GM12878 (cell line): Measurements from ENCODE around the gene PAQR9. TPM values are rescaled to one million over a fixed set of nuclear protein-coding genes. Genes with fewer than 3 reads are reported as not detected.

Experiments
- ATAC-seq: fragments of 200-7000 bp; cut with Tn5 transposase; 3 replicates; pipeline ENCODE4 v1.9.1; 2020; ENCODE audit warnings: mild to moderate bottlenecking, moderate library complexity
- BruUV-seq: library from RNA; stranded (reverse); fragments of 400-500 nt; replicated peaks from 2 replicates; lab custom pipeline; 2021; lab: Mats Ljungman, UMichigan
- CTCF ChIA-PET: fragments of 300-600 bp; sonication (Branson Sonifier 250); formaldehyde crosslinking; extraction: SDS; loops from one replicate; lab custom pipeline; 2021; ENCODE audit warnings: inconsistent platforms; lab: Yijun Ruan, JAX
- POLR2A ChIA-PET: fragments of 350-600 bp; formaldehyde crosslinking; extraction: SDS; loops from one replicate; lab custom pipeline; 2021; ENCODE audit warnings: inconsistent platforms; lab: Charles Lee
- RAD21 ChIA-PET: fragments of 300-600 bp; sonication (Branson Sonifier 250); formaldehyde crosslinking; loops from one replicate; lab custom pipeline; 2023; ENCODE audit warnings: antibody characterized with exemption; ENCODE audit not compliant: unreplicated experiment; lab: Charles Lee
- SMC1A ChIA-PET: fragments of 300-600 bp; sonication (Branson Sonifier 250); formaldehyde crosslinking; loops from one replicate; lab custom pipeline; 2023; ENCODE audit not compliant: unreplicated experiment, uncharacterized antibody; lab: Charles Lee
- DNase-seq: peaks from one replicate; pipeline ENCODE4 v3.0.0-alpha.2; 2011; ENCODE audit warnings: low read depth, low spot score
- FAIRE-seq: peaks from 3 replicates; lab custom pipeline; 2011; peaks lifted over from hg19 to GRCh38; lab: Jason Lieb, UNC
- H2AFZ ChIP-seq: 2 replicates; pipeline ENCODE4 v1.6.0; 2011; ENCODE audit warnings: low read depth, low read length, control low read depth; ENCODE audit not compliant: control insufficient read depth
- H3K27ac ChIP-seq: 2 replicates; pipeline ENCODE4 v1.5.1; 2011; ENCODE audit warnings: control low read depth; ENCODE audit not compliant: control insufficient read depth, insufficient read depth
- H3K27me3 ChIP-seq, 2 experiments: replicated peaks in 1 of 2; 2 replicates each; pipeline versions ENCODE4 v1.6.0 to v1.6.1; 2011; ENCODE audit warnings: low read length in 1 of 2; ENCODE audit not compliant: control insufficient read depth in 2 of 2, insufficient read depth in 2 of 2
- H3K36me3 ChIP-seq, 2 experiments: 2 replicates each; pipeline ENCODE4 v1.5.1; 2011; ENCODE audit warnings: low read length in 1 of 2; ENCODE audit not compliant: control insufficient read depth in 2 of 2, insufficient read depth in 2 of 2
- H3K4me1 ChIP-seq: 2 replicates; pipeline ENCODE4 v1.6.1; 2011; ENCODE audit warnings: mild to moderate bottlenecking, low read length, moderate library complexity, mixed read lengths; ENCODE audit not compliant: control insufficient read depth, insufficient read depth
- H3K4me2 ChIP-seq: 2 replicates; pipeline ENCODE4 v1.6.0; 2011; ENCODE audit warnings: control low read depth; ENCODE audit not compliant: control insufficient read depth, insufficient read depth
- H3K4me3 ChIP-seq: fragments of 200-600 bp; sonication (generic); 2 replicates; pipeline ENCODE4 v1.5.1; 2016
- H3K79me2 ChIP-seq: 2 replicates; pipeline ENCODE4 v1.6.0; 2011; ENCODE audit warnings: low read length; ENCODE audit not compliant: control insufficient read depth, insufficient read depth
- H3K9ac ChIP-seq: 2 replicates; pipeline ENCODE4 v1.8.0; 2011; ENCODE audit warnings: low read length, control low read depth, mixed read lengths; ENCODE audit not compliant: control insufficient read depth, insufficient read depth
- H3K9me3 ChIP-seq: replicated peaks from 3 replicates; pipeline ENCODE4 v1.5.1; 2011; ENCODE audit warnings: mild to moderate bottlenecking, low read length; ENCODE audit not compliant: control insufficient read depth, insufficient read depth
- H4K20me1 ChIP-seq: 2 replicates; pipeline ENCODE4 v1.6.0; 2011; ENCODE audit not compliant: control insufficient read depth, insufficient read depth
- BHLHE40 ChIP-seq, 2 experiments: fragments of 450-650 bp in 1 of 2; IDR thresholded peaks; 2 replicates each; pipeline ENCODE4 v1.6.1; 2011 to 2017; ENCODE audit warnings: low read depth in 2 of 2, borderline replicate concordance in 1 of 2, improper control_type of control experiment in 1 of 2, low read length in 1 of 2, mild to moderate bottlenecking in 1 of 2
- CREB1 ChIP-seq: IDR thresholded peaks from 2 replicates; pipeline ENCODE4 v1.6.1; 2012; ENCODE audit warnings: low read depth, mild to moderate bottlenecking, inconsistent platforms
- EZH2 ChIP-seq: IDR thresholded peaks from 2 replicates; pipeline ENCODE4 v1.6.1; 2012; ENCODE audit warnings: low read depth, mild to moderate bottlenecking, control low read depth, inconsistent platforms, low read length, borderline replicate concordance; ENCODE audit not compliant: control insufficient read depth
- KDM1A ChIP-seq: fragments of 200-600 bp; sonication (generic); IDR thresholded peaks from 2 replicates; pipeline ENCODE4 v1.6.1; 2016; ENCODE audit warnings: borderline replicate concordance
- MEF2B ChIP-seq: fragments of 450-650 bp; IDR thresholded peaks from 2 replicates; pipeline ENCODE4 v1.6.1; 2018; ENCODE audit warnings: mild to moderate bottlenecking, moderate library complexity; ENCODE audit not compliant: partially characterized antibody, poor library complexity, severe bottlenecking
- RAD51 ChIP-seq: fragments of 450-650 bp; IDR thresholded peaks from 2 replicates; pipeline ENCODE4 v1.6.1; 2016; ENCODE audit warnings: moderate library complexity, mild to moderate bottlenecking, inconsistent platforms
- SMAD1 ChIP-seq: fragments of 450-650 bp; IDR thresholded peaks from 2 replicates; pipeline ENCODE4 v1.6.1; 2018; ENCODE audit warnings: mild to moderate bottlenecking, low read depth; ENCODE audit not compliant: partially characterized antibody
- ZBTB11 ChIP-seq: fragments of 450-650 bp; formaldehyde crosslinking; IDR thresholded peaks from 2 replicates; pipeline ENCODE4 v1.5.0; 2022; ENCODE audit warnings: mild to moderate bottlenecking, missing genetic modification characterization
- WGBS: methylation state at CpG from one replicate; pipeline ENCODE4 v1.1.6; 2016; ENCODE audit warnings: low lambda C conversion rate; ENCODE audit not compliant: insufficient replicate concordance, insufficient coverage; ENCODE audit errors: missing lambda C conversion rate; 5-methylcytosine and 5-hydroxymethylcytosine counted together
- in situ Hi-C: fragments of 300-500 bp; cut with MboI; formaldehyde crosslinking; loops from 9 replicates; pipeline ENCODE4 v1.14.3; 2018; ENCODE audit warnings: mixed read lengths
- intact Hi-C: fragments of 100-400 bp; cut with micrococcal nuclease; formaldehyde crosslinking; loops from one replicate; pipeline ENCODE4 v1.14.2; 2022; ENCODE audit not compliant: unreplicated experiment
- polyA plus RNA-seq, 11 experiments: library from polyadenylated mRNA; depleted of rRNA in 4 of 11; unstranded in 6 of 11; stranded (reverse) in 5 of 11; fragments of >200 nt; fragmentation: Nextera tagmentation in 4 of 11; fragmentation: Illumina TruSeq in 1 of 11; extraction: Ambion mirVana in 4 of 11; extraction: Trizol in 1 of 11; gene quantifications; 1 replicate in 1 of 11; 2 replicates in 10 of 11; pipeline versions ENCODE4 v1.2.1 to v1.2.3, GENCODE V29; 2011 to 2016; ENCODE audit warnings: inconsistent platforms in 2 of 11, missing spikeins in 2 of 11, low read depth in 1 of 11
- total RNA-seq, 4 experiments: library from RNA; depleted of rRNA in 3 of 4; stranded (reverse); fragments of >200 nt in 3 of 4; fragmentation: Illumina TruSeq in 1 of 4; extraction: Trizol in 1 of 4; gene quantifications; 2 replicates each; pipeline versions ENCODE4 v1.2.1 to v1.2.3, GENCODE V29; 2013 to 2021
- TF ChIP-seq, protein P1 (sequence below): fragments of 450-650 bp; IDR thresholded peaks from 2 replicates; pipeline ENCODE4 v1.6.1; 2017; ENCODE audit warnings: mild to moderate bottlenecking, low read depth, inconsistent platforms; ENCODE audit not compliant: poor library complexity, severe bottlenecking
- TF ChIP-seq, protein P2 (sequence below): fragments of 450-650 bp; IDR thresholded peaks from 2 replicates; pipeline ENCODE4 v1.6.1; 2018; ENCODE audit warnings: mild to moderate bottlenecking, low read depth, moderate library complexity; ENCODE audit not compliant: partially characterized antibody

Gene PAQR9
- total and polyA plus RNA-seq, 10 of the 15 experiments (the other 5 are each of a cell fraction or from before 2014, with no cell fraction given), result not detected

- TF ChIP-seq ZBTB11 (no peak), MEF2B (no peak)
- TF ChIP-seq, protein P1, sequence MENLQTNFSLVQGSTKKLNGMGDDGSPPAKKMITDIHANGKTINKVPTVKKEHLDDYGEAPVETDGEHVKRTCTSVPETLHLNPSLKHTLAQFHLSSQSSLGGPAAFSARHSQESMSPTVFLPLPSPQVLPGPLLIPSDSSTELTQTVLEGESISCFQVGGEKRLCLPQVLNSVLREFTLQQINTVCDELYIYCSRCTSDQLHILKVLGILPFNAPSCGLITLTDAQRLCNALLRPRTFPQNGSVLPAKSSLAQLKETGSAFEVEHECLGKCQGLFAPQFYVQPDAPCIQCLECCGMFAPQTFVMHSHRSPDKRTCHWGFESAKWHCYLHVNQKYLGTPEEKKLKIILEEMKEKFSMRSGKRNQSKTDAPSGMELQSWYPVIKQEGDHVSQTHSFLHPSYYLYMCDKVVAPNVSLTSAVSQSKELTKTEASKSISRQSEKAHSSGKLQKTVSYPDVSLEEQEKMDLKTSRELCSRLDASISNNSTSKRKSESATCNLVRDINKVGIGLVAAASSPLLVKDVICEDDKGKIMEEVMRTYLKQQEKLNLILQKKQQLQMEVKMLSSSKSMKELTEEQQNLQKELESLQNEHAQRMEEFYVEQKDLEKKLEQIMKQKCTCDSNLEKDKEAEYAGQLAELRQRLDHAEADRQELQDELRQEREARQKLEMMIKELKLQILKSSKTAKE, result no peak
Measured at GRCh38 chr3:142934887-142935269, 28.6 kb downstream of the PAQR9 start (continued).

DNA sequence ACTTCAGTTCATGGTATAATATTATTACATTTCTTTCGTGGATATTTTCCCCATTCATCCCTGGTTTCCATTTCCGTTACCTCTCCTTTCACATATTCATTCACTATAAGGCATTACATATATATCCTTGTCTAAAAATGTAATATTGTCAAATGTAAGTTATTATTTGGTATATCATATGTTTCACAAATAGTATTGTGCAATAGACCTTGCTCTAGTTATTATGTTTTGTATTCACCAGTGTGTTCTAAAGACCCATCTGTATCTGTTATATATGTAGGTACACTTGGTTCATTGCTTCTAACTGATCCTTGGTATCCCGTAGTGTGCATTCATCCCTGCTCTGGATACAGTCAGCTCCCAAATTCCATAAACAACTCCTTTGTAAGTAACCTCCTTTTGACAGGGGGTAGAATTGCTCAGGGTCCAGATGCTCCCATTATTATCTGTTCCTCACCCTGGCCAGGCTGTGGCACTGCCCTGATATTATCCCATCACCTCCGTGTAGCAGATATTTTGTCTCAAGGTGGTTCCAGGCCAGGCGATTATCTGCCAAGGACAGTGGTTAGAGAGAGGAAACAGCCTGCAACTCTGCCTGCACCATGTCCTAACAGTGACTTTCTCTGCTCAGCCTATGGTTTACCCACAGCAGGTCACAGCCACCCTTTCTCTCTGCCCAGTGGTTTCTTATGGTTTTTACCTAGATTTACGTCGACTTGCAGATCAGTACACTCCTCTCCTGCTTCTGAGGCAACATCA, 29.2 kb downstream of the PAQR9 start:
- FAIRE-seq, result no peak
- in situ Hi-C loops, result loop anchor here (5.0 kb wide), 1 partner anchor 58 kb away; no protein-coding TSS in a partner anchor

More for the DNA sequence above, 29.2 kb downstream of the PAQR9 start:
- ChIA-PET CTCF (interaction anchor here (0.7 to 1.2 kb wide), 3 partner anchors 51 to 740 kb away, joined by 3 read pairs; no protein-coding TSS in a partner anchor), SMC1A (interaction anchor here (1.0 kb wide), 1 partner anchor 53 kb away, joined by 3 read pairs; no protein-coding TSS in a partner anchor), POLR2A (no interaction called here), RAD21 (no interaction called here)
- Histone ChIP-seq H3K79me2 (no peaks in the 10 kb centered on the region), H3K4me3 (no peak overlapping the region), H3K9me3 (no peaks in the 10 kb centered on the region), H3K4me1 (no peaks in the 10 kb centered on the region), H3K27ac (no peak overlapping the region), H2AFZ (no peak overlapping the region), H3K27me3 (peaks cover 0 to 2% of the 10 kb centered on the region in 2 experiments; a peak in 1 of 4 replicates), H3K9ac (no peak overlapping the region), H3K4me2 (no peak overlapping the region), H4K20me1 (no peaks in the 10 kb centered on the region), H3K36me3 (no peaks in the 10 kb centered on the region)
- no peak for DNase-seq
- WGBS, result 33% methylated on average over 7 of the region's 7 CpGs
- TF ChIP-seq KDM1A, result no peak
- TF ChIP-seq BHLHE40 (IDR thresholded peaks at IDR 0.05; ENCODE audit: borderline replicate concordance in 1 of 2, low read depth in 2 of 2, low read length in 1 of 2), result no peak
- TF ChIP-seq SMAD1, result no peak
- TF ChIP-seq, protein P2, sequence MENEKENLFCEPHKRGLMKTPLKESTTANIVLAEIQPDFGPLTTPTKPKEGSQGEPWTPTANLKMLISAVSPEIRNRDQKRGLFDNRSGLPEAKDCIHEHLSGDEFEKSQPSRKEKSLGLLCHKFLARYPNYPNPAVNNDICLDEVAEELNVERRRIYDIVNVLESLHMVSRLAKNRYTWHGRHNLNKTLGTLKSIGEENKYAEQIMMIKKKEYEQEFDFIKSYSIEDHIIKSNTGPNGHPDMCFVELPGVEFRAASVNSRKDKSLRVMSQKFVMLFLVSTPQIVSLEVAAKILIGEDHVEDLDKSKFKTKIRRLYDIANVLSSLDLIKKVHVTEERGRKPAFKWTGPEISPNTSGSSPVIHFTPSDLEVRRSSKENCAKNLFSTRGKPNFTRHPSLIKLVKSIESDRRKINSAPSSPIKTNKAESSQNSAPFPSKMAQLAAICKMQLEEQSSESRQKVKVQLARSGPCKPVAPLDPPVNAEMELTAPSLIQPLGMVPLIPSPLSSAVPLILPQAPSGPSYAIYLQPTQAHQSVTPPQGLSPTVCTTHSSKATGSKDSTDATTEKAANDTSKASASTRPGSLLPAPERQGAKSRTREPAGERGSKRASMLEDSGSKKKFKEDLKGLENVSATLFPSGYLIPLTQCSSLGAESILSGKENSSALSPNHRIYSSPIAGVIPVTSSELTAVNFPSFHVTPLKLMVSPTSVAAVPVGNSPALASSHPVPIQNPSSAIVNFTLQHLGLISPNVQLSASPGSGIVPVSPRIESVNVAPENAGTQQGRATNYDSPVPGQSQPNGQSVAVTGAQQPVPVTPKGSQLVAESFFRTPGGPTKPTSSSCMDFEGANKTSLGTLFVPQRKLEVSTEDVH, result no peak
- no peak for TF ChIP-seq EZH2
- no peak for TF ChIP-seq CREB1
- no peak for TF ChIP-seq RAD51
- intact Hi-C loops, result no loop called here
- no peak for ATAC-seq
- no TSS peak for BruUV-seq
